Fibroblast of peridontal ligament (primary cell): ENCODE results near the gene MRPL48.
A peak's percentile ranks its signal among the peaks of the same experiment; 100 is the strongest.

Source experiments
- DNase-seq: peaks from one replicate; pipeline ENCODE4 v3.0.0-alpha.2; 2010; ENCODE audit errors: extremely low read depth

MRPL48 gene

GRCh38 chr11:73889019-73889418 is 101.3 kb downstream of the MRPL48 start:
- peak; percentile 47 for DNase-seq

- no peak for DNase-seq
These were observed 101.9 kb downstream of the MRPL48 start for GRCh38 chr11:73889536-73889935.

DNA sequence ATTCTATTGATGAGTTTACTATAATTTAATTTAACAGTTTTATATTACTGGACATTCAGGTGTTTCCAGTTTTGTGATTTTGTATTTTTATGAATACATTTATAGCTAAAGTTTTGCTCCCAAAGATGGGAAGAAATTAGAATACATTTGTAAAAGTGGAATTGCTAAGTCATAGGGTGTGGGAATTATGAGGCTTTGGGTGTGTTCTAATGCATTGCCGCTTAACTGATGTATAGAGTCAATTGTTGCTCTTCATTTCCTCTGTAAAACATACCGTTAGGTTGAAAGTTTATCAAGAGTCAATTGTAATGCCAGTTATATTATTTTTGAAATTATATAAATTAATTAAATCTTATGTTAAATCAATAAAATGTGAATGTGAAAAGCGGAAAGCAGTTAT is 105.4 kb downstream of the MRPL48 start:
- DNase-seq, result no peak

DNA sequence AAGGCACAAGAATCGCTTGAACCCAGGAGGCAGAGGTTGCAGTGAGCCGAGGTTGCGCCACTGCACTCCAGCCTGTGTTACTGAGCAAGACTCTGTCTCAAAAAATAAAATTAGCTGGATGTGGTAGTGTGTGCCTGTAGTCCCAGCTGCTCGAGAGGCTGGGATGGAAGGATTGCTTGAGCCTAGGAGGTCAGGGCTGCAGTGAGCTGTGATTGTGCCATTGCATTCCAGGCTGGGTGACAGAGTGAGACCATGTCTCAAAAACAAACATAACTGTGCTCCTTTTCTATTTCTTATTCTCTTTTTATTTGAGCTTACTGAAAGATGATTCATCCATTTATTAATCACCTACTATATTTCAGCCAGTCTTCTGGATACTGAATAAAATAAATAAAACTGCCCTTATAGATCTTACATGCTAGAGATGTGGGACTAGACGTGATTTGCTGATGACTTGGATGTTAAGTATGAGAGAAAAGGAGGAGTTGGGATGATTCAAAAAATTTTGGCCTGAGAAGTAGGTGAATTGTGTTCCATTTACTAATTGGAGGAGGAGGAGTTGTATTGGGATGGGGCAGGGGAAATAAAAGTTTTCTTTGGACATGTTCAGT is 107.2 kb downstream of the MRPL48 start:
- peak; percentile 19 for DNase-seq

- no peak for DNase-seq
These were observed 114.6 kb downstream of the MRPL48 start for GRCh38 chr11:73902303-73902702.

- DNase-seq, result no peak
These were observed 119.5 kb downstream of the MRPL48 start for GRCh38 chr11:73907191-73907590.

GRCh38 chr11:73912026-73912425 is 124.4 kb downstream of the MRPL48 start:
- no peak for DNase-seq

DNA sequence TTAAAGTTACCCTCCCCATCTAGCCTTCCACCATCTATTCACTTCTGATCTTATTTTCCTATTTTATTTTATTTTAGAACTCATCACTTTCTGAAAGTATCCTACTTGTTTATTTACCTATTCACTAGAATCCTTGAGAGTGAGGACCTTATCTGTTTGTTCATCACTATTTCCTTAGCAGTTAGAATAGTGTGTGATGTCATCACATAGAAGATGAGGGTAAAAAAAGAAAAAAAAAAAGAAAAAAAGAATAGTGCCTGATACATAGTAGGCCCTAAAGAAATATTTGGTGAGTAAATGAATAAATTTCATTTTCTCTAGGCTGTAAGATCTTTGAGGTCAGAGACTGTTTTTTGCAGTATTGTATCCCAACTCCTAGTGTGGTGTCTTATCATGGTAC is 125.8 kb downstream of the MRPL48 start:
- no peak for DNase-seq

DNA sequence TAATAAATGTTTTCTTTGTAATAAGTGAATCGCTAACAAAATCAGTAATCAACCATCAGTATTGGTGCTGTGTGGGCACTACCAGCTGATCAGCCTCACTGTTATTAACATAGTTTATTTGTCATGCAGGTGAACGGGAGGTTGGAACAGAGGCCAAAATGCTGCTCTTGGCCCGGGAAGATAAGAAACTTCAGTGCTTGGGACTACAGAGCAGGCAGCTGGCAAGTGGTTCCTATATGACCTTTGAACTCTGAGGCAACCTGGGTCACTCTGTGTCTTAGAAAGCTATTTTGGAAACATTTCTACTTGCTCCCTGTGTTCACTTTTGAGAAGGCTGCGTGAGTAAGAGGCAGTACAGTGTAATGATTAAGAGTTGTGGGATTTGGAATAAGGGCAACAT is 126.6 kb downstream of the MRPL48 start:
- no peak for DNase-seq
